GM18520 (cell line): ENCODE data around the gene SIX2.

Experiments
- ATAC-seq: cut with Tn5 transposase; IDR thresholded peaks from one replicate; pipeline ENCODE4 v1.9.1; 2021; ENCODE audit not compliant: unreplicated experiment

SIX2 gene

DNA sequence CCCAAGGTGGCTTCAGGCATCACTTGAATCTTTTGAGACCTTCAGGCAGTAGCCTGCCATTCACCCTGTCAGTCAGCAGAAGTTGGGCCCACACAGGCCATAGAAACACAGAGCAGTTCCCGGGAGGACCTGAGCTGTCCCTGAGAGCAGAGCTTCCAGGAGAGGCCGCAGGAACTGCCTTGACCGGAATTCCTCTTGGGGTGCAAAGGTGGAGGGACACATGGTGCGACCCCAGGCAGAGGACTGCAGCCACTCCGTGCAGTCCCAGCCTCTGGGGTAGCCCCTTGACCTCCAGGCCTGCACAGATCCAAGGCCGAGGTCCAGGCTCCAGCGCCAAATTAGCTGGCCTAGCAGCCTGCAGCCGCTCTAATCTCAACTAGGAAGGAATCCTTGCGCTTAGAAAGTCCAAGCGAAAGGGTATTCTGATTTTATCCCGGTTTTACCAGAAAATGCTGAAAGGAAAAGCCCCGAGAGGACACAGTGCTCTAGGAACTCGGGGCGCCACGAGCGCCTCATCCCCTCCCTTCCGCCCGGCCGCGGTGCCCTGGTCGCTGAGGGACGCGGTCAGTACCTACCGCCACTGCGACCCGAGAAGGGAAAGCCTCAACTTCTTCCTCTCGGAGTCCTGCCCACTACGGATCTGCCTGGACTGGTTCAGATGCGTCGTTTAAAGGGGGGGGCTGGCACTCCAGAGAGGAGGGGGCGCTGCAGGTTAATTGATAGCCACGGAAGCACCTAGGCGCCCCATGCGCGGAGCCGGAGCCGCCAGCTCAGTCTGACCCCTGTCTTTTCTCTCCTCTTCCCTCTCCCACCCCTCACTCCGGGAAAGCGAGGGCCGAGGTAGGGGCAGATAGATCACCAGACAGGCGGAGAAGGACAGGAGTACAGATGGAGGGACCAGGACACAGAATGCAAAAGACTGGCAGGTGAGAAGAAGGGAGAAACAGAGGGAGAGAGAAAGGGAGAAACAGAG lies 5.4 kb downstream of the SIX2 start:
- no peak for ATAC-seq

DNA sequence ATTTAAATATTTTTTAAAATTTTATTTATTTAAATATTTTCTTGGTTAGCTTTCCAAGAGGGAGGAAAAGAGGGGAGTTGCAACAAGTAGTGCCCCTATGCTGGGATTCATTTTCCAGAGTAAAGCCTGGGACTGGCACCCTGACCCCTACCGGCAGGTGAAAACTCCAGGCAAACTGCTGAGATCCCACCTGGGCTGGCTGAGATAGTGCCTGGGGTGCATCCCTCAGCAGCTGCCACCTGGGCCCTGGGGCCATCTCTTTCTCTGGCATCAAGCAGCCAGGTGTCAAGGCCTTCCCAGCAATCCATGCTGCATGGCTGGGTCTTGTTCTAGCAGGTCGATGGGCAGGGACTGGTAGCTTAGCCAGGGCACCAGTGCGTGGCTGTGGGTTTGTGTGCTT lies 6.6 kb downstream of the SIX2 start:
- ATAC-seq, result no peak

DNA sequence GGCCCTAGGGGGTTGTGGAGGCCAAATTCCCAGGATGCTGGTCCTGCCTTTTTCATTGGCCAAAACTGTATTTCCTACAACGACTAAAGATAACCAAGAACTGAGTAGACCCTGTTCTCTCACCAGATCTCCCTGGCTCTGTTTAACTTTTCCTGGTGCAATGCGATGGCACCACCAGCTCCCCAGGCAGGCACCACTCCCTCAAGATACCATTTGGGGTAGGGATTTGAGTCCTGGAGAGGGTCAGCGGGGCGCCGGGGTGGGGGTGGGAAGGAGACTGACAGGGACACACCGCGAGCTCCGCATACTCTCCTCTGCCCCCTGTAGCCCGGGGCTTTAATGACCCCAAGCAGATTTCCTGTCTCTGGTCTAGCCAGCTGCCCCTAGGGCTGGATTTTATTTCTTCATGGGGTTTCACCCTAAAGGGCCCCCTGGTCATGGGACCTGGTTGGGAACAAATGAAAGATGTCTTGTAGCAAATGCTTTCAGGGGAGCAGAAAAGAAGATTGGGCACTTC lies 7.3 kb downstream of the SIX2 start:
- ATAC-seq, result no peak

DNA sequence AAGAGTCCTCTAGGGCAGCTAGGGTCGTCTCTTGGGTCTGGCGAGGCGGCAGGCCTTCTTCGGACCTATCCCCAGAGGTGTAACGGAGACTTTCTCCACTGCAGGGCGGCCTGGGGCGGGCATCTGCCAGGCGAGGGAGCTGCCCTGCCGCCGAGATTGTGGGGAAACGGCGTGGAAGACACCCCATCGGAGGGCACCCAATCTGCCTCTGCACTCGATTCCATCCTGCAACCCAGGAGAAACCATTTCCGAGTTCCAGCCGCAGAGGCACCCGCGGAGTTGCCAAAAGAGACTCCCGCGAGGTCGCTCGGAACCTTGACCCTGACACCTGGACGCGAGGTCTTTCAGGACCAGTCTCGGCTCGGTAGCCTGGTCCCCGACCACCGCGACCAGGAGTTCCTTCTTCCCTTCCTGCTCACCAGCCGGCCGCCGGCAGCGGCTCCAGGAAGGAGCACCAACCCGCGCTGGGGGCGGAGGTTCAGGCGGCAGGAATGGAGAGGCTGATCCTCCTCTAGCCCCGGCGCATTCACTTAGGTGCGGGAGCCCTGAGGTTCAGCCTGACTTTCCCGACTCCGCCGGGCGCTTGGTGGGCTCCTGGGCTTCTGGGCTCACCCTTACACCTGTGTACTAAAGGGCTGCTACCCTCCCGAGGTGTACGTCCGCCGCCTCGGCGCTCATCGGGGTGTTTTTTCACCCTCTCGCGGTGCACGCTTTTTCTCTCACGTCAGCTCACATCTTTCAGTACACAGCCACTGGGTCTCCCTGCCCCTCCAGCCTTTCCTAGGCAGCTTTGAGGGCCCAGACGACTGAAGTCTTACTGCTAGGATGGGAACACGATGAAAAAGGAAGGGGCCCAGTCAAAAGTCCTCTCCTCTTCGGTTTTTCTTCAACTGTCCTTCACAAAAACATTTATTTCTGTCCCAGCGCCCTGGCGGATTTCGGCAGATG lies 8.1 kb downstream of the SIX2 start:
- no peak for ATAC-seq

DNA sequence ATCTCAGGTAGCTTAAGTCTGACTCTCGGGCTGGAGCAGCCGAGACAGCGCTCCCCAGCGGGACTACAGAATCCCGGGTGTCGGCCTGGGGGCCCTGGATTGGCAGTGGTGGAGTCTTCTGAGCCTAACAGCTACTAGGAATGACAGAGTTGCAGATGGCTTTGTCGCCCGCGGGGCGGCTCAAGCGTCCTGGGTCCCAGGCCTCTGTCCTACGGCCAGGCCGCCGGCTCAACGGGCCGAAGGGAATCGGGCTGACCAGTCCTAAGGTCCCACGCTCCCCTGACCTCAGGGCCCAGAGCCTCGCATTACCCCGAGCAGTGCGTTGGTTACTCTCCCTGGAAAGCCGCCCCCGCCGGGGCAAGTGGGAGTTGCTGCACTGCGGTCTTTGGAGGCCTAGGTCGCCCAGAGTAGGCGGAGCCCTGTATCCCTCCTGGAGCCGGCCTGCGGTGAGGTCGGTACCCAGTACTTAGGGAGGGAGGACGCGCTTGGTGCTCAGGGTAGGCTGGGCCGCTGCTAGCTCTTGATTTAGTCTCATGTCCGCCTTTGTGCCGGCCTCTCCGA lies 8.8 kb downstream of the SIX2 start:
- ATAC-seq, result no peak

DNA sequence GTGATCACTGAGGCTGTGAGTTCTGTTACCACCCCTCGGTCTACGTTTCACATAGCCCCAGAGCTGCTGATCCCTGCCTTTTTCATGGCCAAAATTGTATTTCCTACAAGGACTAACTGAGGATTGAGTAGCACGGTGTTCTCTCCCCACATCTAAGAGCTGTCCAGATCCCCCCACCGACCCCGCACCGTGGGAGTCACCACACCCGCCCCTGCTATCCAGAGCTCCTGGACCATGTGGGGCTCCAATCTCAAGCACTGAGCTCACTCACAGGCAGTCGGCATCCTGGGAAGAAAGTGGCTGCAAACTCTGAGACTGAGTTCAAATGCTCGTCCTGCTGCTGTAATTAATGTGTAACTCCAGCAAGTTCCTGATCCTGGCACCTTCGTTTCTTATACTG lies 9.7 kb downstream of the SIX2 start:
- ATAC-seq, result no peak

DNA sequence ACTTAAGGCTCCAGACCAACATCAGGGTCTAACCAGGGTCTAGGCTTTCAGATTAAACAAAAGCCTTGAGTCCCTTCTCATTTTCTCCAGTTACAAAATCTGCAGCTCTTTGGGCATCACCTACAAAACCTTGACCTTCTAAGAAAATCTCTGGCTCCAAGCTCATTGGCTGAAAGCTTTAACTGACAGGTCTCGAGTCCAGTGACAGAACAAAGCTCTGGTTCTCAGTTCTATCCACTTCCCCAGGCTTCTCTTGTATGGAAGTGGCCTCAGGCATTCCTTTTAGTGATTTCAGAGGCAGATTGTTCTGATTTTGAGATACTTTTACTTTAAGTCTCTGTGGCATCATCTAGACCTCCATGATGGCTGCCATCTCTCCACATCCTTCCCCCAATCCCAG lies 11.3 kb downstream of the SIX2 start:
- ATAC-seq, result no peak

DNA sequence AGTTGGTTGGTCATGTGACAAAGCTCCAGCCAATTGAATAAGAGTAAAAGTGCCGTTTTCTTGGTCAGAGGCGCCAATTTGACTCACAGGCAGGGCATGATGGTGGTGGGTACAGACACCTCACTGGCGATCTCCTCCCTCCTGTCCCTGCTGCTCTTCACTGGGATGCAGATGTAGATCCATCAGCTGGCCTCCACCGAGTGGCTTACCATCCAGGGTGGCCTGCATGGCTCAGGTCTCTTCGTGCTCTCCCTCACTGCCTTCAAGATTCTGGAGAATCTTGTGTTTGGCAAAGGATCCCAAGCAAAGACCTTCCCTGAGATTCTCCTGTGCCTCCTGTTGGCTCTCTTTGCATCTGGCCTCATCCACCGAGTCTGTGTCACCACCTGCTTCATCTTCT lies 12.9 kb downstream of the SIX2 start:
- no peak for ATAC-seq

DNA sequence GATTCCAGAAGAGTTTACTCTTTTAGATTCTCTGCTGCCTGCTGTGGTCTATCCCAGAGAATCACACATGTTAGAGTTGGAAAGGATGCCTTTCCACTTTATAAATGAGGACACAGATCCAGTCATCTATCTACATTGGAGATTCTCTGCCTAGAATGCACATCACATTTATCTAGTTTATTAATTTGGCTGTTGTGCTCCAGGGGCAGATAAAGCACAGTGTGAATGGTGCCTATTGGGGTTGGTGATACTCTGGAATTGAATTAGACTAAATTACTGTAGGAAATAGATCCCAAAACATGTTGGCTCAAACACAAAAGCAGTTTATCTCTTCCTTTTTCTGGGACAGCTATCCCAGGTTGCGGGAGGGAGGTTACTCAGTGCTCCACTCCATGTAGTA lies 14.9 kb downstream of the SIX2 start:
- no peak for ATAC-seq

DNA sequence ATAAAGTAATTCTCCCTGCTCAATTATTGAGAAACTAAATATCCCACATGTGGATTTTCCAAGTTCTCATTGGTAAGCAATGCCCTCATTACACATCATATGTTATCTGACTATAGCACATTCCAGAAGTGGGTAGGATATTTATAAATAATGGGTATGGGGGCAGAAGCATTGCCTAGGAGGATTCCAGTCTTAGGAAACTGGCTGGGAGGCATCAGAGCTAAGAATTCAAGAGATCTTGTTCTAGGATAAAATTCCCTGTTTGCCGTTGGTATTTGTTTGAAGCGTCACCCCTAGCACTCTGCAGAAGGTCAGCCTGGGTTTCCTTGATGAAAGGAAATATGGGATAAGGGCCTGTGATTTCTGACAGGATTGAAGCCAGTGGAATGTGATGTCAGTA lies 20.1 kb downstream of the SIX2 start:
- no peak for ATAC-seq

DNA sequence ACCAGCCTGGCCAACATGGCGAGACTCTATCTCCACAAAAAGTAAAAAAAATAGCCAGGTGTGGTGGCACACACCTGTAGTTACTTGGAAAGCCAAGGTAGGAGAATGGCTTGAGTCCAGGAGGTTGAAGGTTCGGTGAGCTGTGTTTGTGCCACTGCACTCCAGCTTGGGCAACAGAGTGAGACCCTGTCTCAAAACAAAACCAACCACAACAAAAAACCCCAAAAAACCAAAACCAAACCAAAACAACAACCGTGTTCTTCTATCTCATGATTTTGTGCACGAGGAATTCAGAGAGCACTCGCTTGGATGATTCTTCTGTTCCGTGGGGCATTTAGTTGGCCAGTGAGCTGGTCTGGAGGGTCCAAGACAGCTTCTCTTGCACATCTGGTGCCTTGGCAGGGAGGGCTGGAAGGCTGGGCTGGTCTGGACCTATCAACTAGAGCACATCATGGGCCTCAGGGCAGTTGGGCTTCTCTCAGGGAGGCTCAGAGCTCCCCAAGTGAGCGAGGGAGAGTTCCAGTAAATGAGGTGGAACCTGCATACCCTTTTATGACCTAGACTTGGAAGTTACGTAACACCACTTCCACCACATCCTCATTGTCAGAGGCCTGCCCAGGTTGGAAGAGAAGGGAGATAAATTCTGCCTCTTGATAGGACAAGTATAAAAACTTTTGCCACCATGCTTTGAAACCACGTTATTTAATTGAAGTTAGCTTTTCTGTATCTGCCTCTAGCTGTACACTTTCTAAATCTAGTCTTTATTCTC lies 25.2 kb downstream of the SIX2 start:
- ATAC-seq, result no peak

DNA sequence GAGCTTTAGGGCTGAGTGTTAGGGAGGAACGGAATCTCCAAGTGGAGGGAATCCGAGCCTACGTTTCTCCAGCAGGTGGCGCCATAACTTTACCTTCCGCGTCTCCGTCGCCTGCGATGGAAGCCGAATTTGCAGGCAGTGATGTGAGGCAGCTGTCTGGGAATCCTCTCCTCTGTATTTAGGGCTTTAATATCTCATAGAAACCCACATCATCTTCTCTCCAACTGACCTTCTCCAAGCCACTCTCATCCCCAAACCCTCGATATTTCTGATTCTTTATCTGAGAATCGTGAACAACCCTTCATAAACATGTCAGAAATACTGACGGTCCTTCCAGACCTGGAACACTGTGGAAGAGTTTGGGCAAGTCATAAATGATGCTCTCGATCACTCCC lies 27.5 kb downstream of the SIX2 start:
- no peak for ATAC-seq

DNA sequence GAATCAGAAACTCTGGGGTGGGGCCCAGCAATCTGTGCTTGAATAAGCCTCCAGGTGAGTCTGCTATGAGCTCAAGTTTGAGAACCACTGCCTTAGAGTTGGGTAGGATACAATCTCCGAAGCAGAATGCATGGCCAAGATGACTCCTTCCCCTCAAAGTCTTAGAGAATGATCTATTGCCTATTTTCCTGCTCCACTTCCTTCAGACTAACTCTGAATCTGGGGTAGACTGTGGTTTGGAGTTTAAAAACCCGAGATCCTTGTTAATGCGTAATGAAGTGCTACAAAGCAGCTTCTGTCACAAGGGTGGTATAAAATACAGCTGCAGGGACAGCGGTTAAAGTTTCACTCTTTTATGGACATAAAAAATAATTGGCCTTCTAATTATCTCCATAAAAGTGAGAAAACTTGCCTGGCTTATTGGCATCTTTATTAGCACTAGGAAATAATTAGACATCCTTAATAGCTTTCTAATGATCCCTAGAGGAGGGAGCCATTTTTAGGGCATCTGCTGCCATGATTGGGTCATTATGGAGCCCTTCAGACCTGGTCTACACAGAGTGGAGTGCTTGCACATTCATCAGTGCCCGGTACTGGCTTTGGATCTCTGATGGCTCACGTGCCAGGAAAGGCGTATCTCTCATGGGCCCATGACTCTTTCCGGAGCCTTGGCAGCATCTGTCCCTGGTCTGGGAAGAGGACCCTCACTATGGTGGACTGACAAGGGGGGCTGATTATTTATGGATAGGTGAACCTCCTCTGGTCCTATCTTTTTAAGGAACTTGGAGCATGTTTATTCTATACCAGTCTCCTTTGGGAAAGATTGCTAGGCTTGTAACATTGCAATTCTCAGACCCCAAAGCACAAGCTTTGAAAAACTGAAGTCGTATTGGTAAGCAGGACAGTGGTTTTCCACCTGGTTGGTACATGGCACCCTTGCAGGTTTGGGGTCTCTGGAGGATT lies 28.2 kb downstream of the SIX2 start:
- ATAC-seq, result no peak

DNA sequence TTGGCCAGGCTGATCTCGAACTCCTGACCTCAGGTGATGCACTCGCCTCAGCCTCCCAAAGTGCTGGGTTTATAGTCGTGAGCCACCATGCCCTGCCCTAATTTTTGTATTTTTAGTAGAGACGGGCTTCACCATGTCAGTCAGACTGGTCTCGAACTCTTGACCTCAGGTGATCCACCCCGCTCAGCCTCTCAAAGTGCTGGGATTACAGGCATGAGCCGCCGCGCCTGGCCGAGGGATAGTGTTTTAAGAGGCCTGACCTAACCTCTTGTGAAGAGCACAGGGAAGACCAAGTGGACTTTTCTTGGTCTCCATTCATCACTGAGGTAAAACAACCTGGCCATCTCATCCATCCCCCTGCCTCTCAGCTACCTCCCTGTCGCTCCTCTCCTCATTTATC lies 29.7 kb downstream of the SIX2 start:
- no peak for ATAC-seq

DNA sequence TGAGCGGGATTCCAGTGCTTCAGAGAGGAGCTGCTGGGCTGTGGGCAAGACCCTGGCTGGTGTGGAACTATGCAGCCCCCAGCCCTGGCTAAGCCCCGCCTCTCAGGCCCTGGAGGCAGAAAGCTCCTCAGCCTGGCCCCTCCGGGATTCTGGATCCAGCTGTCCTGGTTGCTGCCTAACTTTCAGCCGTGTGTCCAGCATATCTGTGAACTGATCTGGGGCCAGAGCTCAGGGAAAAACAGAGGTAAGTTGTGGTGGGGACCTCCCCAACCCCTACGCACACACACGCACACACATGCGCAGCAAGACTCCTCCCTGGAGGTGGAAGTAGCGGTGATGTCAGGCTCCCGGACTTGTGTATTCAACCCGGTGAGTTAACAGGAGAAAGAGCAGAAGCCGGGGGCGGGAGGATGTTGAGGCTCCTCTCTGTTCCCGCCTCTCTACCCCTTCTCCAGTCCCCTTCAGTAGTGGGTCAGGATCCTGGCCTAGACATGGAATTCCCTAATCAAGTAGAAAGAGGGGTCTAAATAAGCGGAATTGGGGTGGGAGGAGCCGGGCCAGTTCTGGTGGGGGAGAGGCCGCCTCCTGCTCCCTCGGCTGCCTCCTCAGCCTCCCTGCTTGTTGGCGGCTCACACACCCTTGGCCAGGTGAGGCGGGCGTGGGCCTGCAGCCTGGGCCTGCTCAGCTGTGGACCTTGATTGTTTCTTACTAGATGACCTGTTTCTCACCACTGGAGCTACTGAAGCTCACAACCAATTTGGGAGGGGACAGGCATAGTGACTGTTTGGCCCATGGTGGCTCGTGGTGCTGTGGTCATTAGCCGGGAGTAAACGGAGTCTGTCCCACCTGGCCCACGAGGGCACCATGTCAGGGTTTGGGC lies 33.4 kb downstream of the SIX2 start:
- no peak for ATAC-seq

DNA sequence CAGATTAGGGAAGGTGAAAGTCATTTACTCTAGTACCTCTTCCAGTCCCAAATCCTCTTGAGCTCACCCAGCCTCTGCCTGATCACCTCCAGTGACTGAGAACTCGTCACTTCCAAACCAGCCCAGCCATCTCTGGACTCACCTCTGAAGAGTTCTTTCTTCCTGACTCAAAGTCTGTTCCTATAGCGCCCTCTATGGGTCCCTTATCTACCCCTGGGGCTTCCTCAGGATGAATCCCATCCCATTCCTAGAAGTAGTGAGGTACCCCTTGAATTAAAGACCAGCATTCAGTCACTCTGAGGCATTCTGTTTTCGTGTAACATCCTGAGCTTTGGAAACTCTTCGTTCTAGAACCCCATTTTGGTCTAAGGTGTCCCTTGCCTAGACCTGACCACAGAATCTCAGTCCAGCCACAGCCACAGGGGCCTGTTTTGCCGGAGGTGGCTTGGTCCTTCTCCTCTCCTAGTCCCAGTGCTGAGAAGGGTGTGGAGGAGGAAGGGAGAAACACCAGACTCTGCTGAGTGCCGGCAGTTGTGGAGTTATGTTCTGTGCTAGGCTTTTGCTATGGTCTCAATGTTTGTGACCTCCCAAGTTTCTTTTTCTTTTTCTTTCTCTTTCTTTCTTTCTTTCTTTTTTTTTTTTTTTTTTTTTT lies 35.1 kb downstream of the SIX2 start:
- no peak for ATAC-seq

DNA sequence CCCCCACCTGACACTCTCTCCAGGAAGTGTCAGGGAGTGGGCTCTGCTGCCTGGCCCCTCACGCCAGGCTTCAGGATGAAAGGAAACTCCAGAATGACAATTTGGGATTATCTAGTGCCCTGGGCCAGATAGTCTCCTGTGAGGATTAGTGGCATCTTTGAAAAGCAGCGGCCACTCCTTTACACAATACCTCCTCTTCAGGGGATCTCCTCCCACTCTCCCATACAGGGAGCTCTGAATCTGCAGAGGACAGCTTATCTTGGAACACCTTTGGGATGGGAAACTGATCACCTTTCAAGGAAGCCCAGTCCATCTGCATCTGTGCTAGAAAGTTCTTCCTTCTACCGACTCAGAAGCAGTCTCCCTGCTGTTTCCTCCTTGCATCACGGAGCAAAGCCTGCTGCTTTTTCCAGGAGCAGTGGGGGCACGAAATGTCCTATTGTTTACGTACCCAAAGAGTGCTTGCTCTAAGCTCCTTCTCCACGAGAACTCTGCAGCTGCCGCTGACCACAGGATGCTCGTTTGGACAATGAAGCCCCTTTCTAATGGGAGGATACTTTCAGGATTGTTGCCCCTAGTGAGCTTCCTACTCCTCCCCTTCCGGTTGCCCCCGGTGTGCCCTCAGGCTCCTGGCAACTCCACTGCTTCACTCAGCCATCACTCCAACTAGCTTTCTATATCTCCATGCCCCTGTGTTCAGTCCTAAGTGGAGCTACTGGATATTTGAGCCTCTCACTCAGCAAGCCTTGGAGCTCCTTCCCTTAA lies 36.3 kb downstream of the SIX2 start:
- no peak for ATAC-seq
